Muscle layer of duodenum (tissue), 2 donors: ENCODE data around the gene MEG3.

Source experiments
- H3K27ac ChIP-seq: one replicate; pipeline ENCODE4 v1.7.0; 2013; ENCODE audit warnings: mild to moderate bottlenecking, low read length
- H3K27me3 ChIP-seq: one replicate; pipeline ENCODE4 v1.7.0; 2013; ENCODE audit warnings: low read depth, mild to moderate bottlenecking, control low read depth, low read length
- H3K36me3 ChIP-seq, 2 donors: one replicate each; pipeline ENCODE4 v1.7.0; 2013; ENCODE audit warnings: low read length in 2 of 2, control low read depth in 1 of 2, mild to moderate bottlenecking in 1 of 2; ENCODE audit not compliant: insufficient read depth in 2 of 2, control insufficient read depth in 1 of 2
- H3K4me1 ChIP-seq, 2 donors: one replicate each; pipeline ENCODE4 v1.7.0; 2013; ENCODE audit warnings: low read length in 2 of 2, mild to moderate bottlenecking in 2 of 2, control low read depth in 1 of 2, moderate library complexity in 1 of 2; ENCODE audit not compliant: insufficient read depth in 2 of 2, control insufficient read depth in 1 of 2
- H3K4me3 ChIP-seq, 2 donors: one replicate each; pipeline ENCODE4 v1.7.0; 2013; ENCODE audit warnings: low read length in 2 of 2, low read depth in 1 of 2, mild to moderate bottlenecking in 1 of 2
- H3K9me3 ChIP-seq, 2 donors: one replicate each; pipeline ENCODE4 v1.7.0; 2013; ENCODE audit warnings: low read length in 2 of 2, control low read depth in 1 of 2, mild to moderate bottlenecking in 1 of 2; ENCODE audit not compliant: control insufficient read depth in 1 of 2
- donor health status: healthy.

The MEG3 gene

GRCh38 chr14:100874051-100874410, 48.1 kb downstream of the MEG3 start:
- H3K36me3 ChIP-seq, result no peaks in the 10 kb centered on the region
- no peak overlapping the region for H3K27ac ChIP-seq
- H3K27me3 ChIP-seq, result no peaks in the 10 kb centered on the region
- no peaks in the 10 kb centered on the region for H3K4me1 ChIP-seq
- H3K4me3 ChIP-seq, result no peak overlapping the region
- no peaks in the 10 kb centered on the region for H3K9me3 ChIP-seq

GRCh38 chr14:100874411-100875091, 48.6 kb downstream of the MEG3 start:
- Histone ChIP-seq H3K27ac (no peak overlapping the region), H3K4me3 (no peak overlapping the region), H3K4me1 (no peaks in the 10 kb centered on the region), H3K36me3 (no peaks in the 10 kb centered on the region), H3K9me3 (no peaks in the 10 kb centered on the region), H3K27me3 (no peaks in the 10 kb centered on the region)

GRCh38 chr14:100875126-100875525, 49.2 kb downstream of the MEG3 start:
- Histone ChIP-seq H3K4me3 (no peak overlapping the region), H3K27me3 (no peaks in the 10 kb centered on the region), H3K4me1 (no peaks in the 10 kb centered on the region), H3K27ac (no peak overlapping the region), H3K36me3 (no peaks in the 10 kb centered on the region), H3K9me3 (no peaks in the 10 kb centered on the region)

GRCh38 chr14:100875861-100876590, 50.1 kb downstream of the MEG3 start:
- Histone ChIP-seq H3K27me3 (no peaks in the 10 kb centered on the region), H3K4me1 (no peaks in the 10 kb centered on the region), H3K9me3 (no peaks in the 10 kb centered on the region), H3K27ac (no peak overlapping the region), H3K36me3 (no peaks in the 10 kb centered on the region), H3K4me3 (no peak overlapping the region)

- peaks cover 0 to 5% of the 10 kb centered on the region in 2 donors for H3K9me3 ChIP-seq
- H3K4me3 ChIP-seq, result no peak overlapping the region
- H3K4me1 ChIP-seq, result no peaks in the 10 kb centered on the region
- H3K27ac ChIP-seq, result no peak overlapping the region
- H3K27me3 ChIP-seq, result no peaks in the 10 kb centered on the region
- H3K36me3 ChIP-seq, result no peaks in the 10 kb centered on the region
These were observed 52.6 kb downstream of the MEG3 start for GRCh38 chr14:100878271-100879146.

- Histone ChIP-seq H3K27me3 (no peaks in the 10 kb centered on the region), H3K4me3 (no peak overlapping the region), H3K4me1 (no peaks in the 10 kb centered on the region), H3K27ac (no peak overlapping the region), H3K9me3 (peaks cover 0 to 5% of the 10 kb centered on the region in 2 donors), H3K36me3 (no peaks in the 10 kb centered on the region)
These were observed 53.3 kb downstream of the MEG3 start for GRCh38 chr14:100879194-100879593.

GRCh38 chr14:100879782-100880181, 53.9 kb downstream of the MEG3 start:
- Histone ChIP-seq H3K36me3 (no peaks in the 10 kb centered on the region), H3K4me1 (no peaks in the 10 kb centered on the region), H3K27me3 (no peaks in the 10 kb centered on the region)

GRCh38 chr14:100880271-100881101, 54.6 kb downstream of the MEG3 start:
- no peaks in the 10 kb centered on the region for H3K4me1 ChIP-seq
- H3K4me3 ChIP-seq, result no peak overlapping the region
- H3K9me3 ChIP-seq, result peaks cover 0 to 5% of the 10 kb centered on the region in 2 donors
- no peaks in the 10 kb centered on the region for H3K36me3 ChIP-seq
- H3K27me3 ChIP-seq, result no peaks in the 10 kb centered on the region
- no peak overlapping the region for H3K27ac ChIP-seq

More at GRCh38 chr14:100879782-100880181, 53.9 kb downstream of the MEG3 start:
- Histone ChIP-seq H3K9me3 (peaks cover 0 to 5% of the 10 kb centered on the region in 2 donors), H3K4me3 (no peak overlapping the region), H3K27ac (no peak overlapping the region)

- no peak overlapping the region for H3K27ac ChIP-seq
- no peaks in the 10 kb centered on the region for H3K4me1 ChIP-seq
These were observed 55.5 kb downstream of the MEG3 start for GRCh38 chr14:100881211-100882025.

More at GRCh38 chr14:100881211-100882025, 55.5 kb downstream of the MEG3 start:
- Histone ChIP-seq H3K36me3 (no peaks in the 10 kb centered on the region), H3K9me3 (peaks cover 0 to 5% of the 10 kb centered on the region in 2 donors), H3K27me3 (no peaks in the 10 kb centered on the region), H3K4me3 (no peak overlapping the region)
